Adrenal gland (tissue), 5 donors: ENCODE data around the gene PRR7.

ENCODE experiments used
- CTCF ChIP-seq, 6 experiments: fragments of 450-650 bp in 4 of 6; fragments of 200-600 bp in 2 of 6; sonication (generic) in 1 of 6; IDR thresholded peaks; 1 replicate in 5 of 6; 2 replicates in 1 of 6; pipeline versions ENCODE4 v1.5.1 to v1.8.0; 2016 to 2021; ENCODE audit warnings: antibody characterized with exemption in 6 of 6, mild to moderate bottlenecking in 2 of 6, moderate library complexity in 1 of 6
- POLR2A ChIP-seq, 2 donors: fragments of 450-650 bp; IDR thresholded peaks; one replicate each; pipeline ENCODE4 v1.6.1; 2017; ENCODE audit warnings: antibody characterized with exemption in 2 of 2, mild to moderate bottlenecking in 2 of 2, moderate library complexity in 1 of 2
- donor health status: DM: no; HTN: no; CAD: no.

GRCh38 chr5:177484902-177485549 lies 38.4 kb downstream of the PRR7 start:
- TF ChIP-seq CTCF (IDR thresholded peaks at IDR 0.05) = no peak
- no peak for TF ChIP-seq POLR2A (IDR thresholded peaks at IDR 0.05)
